IPS DF 4.7 (cell line): Measurements from ENCODE around the gene PPP2R2D.

Experiments
- DNase-seq: peaks from one replicate; pipeline ENCODE4 v3.0.0-alpha.2; 2013; ENCODE audit warnings: low spot score; ENCODE audit errors: extremely low read depth

PPP2R2D gene

DNA sequence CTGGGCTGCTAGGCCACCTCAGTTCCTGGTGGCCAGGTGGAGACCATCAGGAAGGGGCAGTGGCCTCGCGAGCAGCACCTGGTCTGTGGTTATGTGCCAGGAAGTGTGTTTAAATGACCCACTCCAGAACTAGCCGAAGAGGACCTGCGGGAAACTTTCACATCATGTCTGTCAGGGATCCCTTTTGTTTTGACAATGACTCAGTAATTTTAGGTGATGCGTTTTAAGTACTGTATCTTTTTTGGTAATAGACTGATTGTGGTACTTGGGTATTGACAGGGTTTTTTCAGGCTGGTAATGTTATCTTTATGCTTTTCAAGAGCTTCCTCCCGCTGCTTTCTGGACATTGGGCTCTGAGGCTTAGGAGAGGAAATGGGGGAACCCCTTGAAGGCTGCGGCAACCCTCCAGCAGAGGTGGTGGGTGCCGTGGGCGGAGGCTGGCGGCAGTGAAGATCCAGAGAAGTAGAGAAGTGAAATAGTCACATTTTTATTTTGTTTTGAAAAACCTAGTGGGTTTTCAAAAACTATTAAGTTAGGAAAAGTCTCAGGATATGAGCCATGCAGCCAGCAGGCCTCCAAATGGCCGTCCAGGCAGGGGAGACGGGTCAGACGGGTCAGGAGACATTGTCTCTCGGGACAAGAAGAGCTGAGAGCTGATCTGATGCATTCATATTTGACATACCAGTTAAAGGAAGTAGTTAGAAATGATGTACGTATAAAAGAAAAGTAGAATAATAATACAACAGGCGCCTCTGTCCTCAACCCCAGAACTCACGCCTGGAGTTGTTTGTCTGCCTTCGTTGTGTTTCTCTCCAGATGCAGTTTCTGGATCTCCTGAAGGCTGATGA, 27.7 kb downstream of the PPP2R2D start:
- no peak for DNase-seq

DNA sequence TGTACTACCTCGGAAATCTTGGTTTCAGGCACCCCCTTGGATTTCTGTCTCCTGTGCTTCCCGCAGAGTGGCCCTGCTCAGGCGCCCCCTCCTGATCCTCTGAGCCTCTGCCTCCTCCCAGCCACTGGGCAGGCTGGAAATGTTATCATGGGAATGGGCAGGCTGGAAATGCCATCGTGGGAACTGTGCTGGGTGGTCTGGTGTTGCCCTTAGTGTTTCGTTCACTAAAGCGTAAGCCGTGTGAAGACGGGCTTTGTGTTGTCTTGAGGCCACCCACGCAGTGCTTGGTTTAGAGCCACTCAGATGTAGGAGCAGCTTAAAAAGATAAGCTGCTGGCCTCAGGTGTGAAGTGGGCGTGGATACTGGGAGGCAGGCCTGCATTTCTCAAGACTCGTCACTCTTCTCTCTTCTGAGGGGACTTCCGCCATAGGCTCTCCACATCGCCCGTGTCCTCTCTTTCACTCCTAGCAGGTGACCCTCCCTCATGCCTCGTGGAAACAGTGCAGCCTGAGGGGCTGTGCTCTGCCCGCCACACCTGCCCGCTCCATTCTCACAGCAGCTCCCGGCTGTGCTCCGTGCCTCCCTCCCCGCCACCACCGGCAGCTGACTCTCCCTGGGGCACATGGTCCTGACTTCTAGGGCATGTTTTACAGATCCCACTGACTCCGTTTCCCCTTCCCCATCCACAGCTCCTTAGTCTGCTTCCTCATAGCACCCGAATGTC, 28.5 kb downstream of the PPP2R2D start:
- no peak for DNase-seq

DNA sequence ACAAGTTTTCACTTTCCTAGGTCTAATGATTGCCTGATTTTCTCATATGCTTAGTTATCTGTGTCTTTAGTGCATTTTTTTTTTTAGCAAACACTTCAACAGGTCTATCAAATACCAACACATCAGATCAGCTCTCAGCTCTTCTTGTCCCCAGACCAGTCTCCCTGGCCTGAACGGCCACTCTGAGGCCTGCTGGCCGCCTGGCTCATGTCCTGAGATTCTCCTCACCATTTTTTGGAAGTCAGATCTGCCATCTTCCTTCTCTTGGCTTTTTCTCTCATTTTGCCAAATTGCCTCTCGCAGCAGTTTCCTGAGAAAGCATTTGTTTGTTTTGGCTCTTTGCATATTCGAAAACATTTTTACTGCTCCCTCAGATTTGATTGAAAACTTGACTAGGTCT, 29.3 kb downstream of the PPP2R2D start:
- DNase-seq = no peak

DNA sequence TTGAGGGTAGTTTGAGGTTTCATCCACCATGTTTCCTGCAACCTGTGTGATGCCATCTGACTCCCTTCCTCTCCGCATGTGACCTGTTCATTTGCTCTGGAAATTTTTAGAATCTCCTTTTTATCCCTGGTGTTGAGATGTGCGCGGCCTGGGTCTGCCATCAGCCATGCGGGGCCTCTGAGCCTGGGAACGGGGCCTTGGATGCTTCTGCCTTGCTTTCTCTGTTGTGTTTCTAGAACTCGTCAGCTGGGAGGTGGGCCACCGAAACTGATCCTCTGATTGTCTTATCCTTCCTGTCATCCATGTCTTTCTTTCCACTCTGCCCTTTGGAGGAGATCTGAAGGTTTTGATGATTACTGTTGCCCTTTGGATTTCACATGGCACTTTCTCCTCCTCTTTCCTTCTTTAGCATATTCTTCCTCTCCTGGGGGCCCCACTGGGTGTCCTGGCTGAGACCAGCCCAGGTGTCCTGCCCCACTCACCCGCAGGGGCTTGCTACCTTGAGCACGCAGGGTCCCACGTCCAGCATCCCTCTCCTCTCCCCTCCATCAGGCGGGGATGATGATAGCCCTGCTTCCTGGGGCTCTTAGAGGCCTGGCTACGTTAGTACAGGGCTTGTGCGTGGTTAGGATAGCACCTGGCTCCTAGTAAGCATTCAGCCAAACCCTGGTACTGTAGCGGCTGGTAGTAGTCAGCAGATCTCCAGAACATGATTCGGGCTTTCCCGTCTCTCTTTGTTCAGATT, 29.9 kb downstream of the PPP2R2D start:
- DNase-seq = no peak

DNA sequence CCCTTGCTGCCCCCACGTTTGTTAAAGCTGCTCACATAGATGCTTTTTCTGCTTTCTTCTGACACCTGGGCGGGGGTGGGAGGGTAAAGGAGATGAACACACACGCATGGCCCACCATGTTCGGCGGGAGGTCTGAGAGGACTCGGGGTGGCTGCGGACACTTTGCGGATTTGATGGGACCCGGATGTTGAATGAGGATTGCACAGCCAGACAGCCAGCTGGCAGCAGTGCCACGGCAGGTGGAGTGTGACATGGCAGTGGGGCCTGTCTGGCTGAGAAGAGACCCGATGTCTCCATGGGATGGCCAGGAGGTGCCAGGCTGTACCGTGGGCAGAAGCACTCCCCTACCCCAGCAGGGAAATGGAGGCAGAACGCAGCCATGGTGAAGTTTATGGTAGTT, 31.2 kb downstream of the PPP2R2D start:
- no peak for DNase-seq

DNA sequence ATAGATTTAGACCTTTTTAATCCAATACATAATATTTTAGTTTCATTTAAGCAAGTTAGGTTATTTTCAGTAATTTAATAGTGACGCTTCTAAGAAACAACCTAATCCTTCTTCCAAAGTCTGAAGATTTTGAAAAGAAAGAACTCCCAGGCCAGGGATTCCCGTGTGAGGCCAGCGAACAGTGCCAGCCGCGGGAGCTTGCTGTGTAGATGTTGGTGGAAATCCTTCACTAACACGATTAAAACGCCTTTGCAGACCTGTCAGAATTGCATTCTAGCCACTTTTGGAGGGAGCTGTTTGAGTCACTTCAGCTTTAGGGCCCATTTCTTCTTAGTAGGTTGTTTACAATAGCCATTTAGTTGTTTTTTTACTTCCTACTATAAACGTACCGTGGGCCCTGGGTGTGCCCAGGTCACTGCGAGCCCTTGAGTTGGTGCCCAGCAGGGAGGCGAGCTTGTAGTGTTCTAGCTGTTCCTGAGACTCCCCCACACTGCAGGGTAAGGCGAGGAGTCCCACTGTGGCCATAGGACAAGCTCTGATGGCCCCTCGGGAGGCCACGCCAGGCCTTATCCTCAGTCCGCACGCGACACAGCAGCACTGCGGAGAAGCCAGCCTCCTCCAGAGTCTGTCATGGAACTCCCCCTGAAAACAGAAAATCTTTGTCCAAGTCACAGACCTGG, 32.3 kb downstream of the PPP2R2D start:
- no peak for DNase-seq

DNA sequence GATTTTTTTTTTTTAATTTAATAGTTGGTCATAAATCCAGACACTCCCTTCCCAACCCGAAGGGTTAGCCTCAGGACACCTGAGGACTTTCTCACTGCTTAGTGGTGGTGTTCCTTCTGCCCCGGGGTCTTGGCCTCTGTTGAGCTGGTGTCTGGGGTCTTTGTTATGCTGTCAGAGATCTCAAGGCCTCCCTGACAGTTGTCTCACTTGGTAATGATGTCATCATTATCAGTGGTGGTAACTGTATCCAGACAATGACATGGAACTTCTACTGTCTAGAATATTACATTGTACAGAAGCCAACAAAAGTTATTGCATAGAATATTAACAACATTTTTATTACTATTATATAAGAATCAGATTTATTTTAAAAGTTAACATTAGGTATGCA, 32.9 kb downstream of the PPP2R2D start:
- no peak for DNase-seq

DNA sequence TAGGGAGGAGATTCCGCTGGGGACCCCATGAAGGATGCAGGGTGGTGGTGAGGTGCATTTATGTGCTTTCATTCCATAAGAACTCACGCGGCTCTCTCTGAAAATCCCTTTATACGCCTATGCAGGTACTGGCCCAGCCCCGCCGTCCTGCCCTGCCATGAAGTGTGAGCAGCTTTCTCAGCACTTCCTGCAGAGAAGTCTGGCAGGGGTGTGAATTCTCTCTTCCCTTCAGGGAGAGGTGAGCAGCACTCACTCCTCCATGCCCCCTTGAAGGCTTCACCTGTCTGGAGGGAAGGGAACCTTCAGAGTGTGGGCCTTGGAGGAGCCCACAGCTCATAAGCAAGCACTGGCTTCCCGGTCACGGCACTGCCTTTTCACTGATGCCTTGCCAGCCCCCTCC, 34.0 kb downstream of the PPP2R2D start:
- DNase-seq = no peak

DNA sequence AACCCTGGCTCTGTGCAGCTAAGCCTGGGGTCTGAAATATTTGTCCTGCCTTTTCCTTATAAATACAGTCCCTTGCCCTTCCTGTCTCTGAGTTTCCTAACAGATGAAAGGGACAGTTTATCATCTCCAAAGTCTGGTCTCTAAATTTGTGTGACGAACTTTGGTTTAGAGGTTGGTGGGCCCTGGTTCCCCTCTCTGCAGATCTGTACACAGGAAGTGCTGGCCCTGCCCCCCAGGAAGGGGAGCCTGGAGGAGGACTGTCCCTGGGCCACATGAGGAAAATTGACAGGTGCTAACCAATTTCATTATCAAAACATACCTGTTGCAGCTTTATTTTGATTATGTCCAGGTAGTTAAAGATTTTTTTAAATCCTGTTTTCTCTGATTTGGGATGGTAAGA, 34.5 kb downstream of the PPP2R2D start:
- DNase-seq = no peak

DNA sequence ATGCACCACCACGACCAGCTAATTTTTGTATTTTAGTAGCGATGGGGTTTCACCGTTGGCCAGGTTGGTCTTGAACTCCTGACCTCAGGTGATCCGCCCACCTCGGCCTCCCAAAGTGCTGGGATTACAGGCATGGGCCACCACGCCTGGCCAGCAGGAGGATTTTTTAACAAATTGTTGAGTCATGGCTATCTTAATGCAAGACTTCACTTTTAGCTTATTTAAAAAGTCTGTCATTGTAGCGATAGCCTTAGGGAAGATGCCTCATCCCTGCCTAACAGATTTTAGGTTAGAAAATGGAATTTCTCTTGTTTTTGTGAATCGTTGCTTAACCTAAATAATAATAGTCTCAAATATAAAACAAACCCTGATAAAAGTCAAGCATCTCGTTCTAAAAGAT, 35.5 kb downstream of the PPP2R2D start:
- DNase-seq = no peak

DNA sequence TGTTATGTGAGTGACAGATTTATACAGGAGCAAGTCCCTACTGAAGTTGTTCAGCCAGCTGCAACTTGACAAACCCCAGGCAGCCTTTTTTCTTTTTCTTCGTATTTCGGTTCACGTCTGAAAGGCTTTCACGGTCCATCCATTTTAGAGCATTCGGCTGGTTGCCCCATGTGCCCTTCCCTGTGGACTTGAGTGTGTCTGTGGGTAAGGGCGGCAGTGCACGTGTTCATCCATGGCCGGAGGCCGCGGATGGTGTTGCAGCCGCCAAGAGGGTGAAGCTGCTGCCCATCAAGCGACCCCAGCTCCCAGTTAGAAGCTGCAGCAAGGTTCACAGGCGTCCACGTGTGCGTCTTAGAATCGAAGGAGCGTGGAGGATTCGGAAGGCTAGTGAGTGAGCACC, 35.9 kb downstream of the PPP2R2D start:
- no peak for DNase-seq

DNA sequence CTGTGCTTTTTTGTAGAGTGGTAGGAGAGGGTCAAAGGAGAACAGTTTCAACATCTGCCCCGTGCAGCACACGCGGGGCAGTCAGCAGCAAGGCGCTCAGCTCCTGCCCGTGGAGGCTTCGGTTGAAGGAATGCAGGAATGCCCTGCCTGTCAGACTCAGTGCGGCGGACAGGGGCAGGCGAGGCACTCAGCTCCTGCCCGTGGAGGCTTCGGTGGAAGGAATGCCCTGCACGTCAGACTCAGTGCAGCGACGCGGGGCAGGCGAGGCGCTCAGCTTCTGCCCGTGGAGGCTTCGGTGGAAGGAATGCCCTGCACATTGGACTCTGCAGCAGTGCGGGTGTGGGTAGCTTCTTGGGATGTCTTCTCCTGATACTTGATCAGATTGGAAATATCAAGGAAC, 37.0 kb downstream of the PPP2R2D start:
- DNase-seq = no peak

DNA sequence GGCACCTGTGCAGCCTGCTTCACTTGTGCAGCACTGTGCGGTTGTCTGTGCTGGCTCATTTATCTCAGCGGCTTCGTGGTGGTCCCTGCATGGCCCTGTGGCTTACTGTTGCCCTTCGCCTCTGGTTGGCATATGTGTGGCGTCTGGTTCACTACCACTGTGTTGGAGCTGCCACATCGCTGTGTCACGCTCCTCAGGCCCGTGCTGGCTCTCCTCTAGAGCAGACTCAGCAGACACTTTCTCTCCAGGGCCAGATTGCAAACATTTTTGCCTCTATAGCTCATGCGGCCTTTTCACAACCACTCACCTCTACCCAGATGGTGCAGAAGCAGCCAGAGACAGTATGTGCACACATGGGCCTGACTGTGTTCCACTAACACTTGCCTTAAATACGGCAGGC, 37.9 kb downstream of the PPP2R2D start:
- no peak for DNase-seq

DNA sequence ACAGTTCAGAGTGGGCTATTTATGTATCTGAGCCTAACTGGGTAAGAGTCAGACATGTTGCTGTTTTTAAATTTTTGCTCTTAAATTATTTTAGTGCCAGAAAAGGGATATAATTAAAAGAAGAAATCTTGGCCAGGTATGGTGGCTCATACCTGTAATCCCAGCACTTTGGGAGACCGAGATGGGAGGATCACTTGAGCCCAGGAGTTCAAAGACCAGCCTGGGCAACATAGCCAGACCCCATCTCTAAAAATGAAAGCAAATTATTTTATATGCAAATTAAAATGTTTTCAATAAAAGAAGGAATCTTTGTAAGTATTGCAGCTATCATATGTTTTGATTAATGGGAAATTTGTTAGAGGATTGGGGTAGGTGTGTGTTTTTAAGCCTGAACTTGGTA, 41.6 kb downstream of the PPP2R2D start:
- DNase-seq = no peak

DNA sequence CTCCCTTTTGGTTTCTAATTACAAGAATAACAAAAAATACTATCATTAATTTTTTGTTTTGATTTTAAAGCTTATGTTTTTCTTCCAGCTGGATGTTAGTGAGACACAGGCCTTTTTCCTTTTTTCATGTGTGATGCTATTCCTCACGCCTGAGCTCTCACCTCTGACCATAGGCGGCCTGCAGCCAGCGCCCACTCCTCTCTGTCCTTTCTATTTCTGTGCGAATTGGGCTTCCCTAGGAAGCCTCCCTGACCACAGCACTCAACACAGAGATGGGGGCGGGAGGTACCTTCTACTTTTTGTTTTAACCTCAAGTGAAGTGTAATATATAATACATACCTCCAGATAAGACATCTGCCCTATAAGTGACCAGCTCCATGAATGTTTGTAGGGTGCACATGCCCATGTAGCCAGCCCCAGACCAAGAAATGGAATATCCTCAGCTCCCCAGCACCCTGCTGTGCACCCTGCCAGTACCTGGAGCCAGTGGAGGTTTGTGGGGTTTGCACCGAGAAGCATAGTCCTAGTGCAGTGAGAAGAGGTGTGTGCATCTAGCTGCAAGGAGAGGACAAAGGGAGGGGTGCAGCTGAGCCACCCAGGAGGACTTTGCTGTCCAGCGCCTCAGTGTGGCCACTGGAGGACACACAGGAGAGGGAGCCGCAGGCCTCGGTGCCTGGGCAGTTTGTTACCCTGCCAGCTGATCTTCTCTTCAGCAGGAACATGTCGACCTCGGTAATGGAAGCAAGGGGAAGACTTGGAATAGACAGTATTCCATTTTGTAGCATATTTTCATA, 42.4 kb downstream of the PPP2R2D start:
- no peak for DNase-seq

DNA sequence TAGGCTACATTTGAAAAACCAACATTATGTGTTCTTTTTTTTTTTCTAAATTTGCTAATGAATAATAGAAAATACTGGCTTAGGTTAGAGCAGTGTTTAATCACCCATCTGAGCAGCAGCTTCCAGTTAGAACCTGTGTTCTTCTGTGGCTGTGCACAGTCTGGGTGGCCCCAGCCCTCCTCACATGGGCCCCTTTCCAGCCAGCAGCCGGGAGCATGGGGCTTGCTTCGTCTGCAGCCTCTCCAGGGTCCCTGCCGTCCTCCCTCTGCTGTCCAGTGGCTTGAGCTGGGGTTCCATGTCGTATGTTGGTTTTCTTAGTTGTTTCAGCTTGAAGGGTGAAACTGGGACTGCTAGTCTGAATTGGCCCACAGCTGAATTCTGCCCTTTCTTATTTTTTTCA, 43.6 kb downstream of the PPP2R2D start:
- DNase-seq = no peak

DNA sequence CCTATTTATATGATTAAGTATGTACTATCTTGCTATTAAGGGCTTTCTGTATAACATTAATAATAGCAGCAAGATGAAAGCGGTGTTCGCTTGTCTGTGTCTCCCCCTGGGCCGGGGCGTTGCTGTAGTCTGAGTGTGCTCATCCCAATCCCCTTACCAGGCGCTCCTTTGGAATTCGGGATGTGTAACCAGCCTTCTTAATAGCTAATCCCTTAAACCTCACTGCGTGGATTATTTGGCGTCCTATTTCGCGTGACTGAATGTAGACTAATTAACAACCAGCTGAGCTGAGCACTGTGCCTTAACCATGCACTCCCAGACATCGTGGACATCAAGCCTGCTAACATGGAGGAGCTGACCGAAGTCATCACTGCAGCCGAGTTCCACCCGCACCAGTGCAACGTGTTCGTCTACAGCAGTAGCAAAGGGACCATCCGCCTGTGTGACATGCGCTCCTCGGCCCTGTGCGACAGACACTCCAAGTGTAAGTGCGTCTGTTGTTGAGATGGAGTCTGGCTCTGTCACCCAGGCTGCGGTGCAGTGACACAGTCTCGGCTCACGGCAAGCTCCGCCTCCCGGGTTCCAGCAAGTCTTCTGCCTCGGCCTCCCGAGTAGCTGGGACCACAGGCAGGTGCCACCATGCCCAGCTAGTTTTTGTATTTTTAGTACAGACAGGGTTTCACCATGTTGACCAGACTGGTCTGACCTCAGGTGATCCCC, 44.3 kb downstream of the PPP2R2D start:
- DNase-seq = no peak

DNA sequence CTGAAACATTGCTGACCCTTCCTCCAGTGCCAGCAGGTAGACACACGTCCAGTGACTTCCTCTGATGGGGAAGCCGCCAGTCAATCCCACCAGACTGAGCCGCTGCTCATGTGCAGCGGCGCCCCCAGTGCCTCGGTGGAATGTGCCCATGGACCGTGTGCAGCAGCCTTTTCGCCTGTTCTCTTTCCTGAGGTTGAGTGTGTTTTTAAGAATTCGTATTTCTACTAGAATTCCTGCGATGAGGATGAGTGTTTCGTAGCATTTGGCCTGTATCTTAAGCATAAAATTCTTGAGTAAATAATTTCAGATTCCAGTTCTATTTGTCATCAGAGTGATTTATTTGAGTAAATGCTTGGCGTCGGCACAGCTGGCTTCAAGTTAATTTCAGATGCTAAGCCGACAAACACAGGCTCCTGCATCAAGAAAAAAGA, 45.5 kb downstream of the PPP2R2D start:
- DNase-seq = no peak

DNA sequence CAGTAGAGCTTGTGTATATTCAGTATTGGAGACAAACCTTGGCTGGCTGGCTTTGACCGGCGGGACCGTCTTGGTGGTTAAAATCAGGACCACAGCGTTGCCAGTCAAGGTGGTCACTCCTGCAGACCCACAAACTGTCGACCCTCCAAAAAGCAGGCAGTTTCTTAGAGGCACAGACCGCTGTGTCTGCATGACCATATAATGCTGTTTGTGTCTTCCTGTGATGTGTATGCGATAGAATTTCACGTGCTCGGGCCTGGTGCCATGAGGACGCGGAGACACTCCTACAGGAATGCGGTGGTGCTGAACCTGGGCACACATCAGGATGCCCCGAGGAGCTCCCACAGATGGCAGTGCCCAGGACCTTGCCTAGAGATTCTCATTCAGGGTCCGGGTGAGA, 46.1 kb downstream of the PPP2R2D start:
- no peak for DNase-seq
